Endothelial cell of umbilical vein (primary cell): Measurements from ENCODE around the gene AMD1.

Source experiments
- CTCF ChIP-seq, 2 donors: IDR thresholded peaks; 1 replicate in 1 of 2; 2 replicates in 1 of 2; pipeline ENCODE4 v1.5.1; 2011; ENCODE audit warnings: low read length in 2 of 2, mild to moderate bottlenecking in 2 of 2, moderate library complexity in 2 of 2, control low read depth in 1 of 2, inconsistent platforms in 1 of 2, low read depth in 1 of 2; ENCODE audit not compliant: insufficient read depth in 1 of 2; ENCODE audit errors: extremely low read depth in 1 of 2
- EZH2 ChIP-seq: IDR thresholded peaks from 2 replicates; pipeline ENCODE4 v1.6.1; 2012; ENCODE audit warnings: borderline replicate concordance, low read depth, mild to moderate bottlenecking, moderate library complexity, low read length, inconsistent platforms; ENCODE audit not compliant: severe bottlenecking
- FOS ChIP-seq: IDR thresholded peaks from 2 replicates; pipeline ENCODE4 v1.6.1; 2011; ENCODE audit warnings: mild to moderate bottlenecking, low read length, moderate library complexity, borderline replicate concordance; ENCODE audit not compliant: insufficient read depth
- GATA2 ChIP-seq: IDR thresholded peaks from 2 replicates; pipeline ENCODE4 v1.7.0; 2011; ENCODE audit warnings: low read depth, mild to moderate bottlenecking, moderate library complexity, mixed read lengths, low read length; ENCODE audit not compliant: insufficient read length, insufficient read depth
- JUN ChIP-seq: IDR thresholded peaks from 2 replicates; pipeline ENCODE4 v1.6.1; 2011; ENCODE audit warnings: borderline replicate concordance, low read depth; ENCODE audit not compliant: insufficient read length, insufficient read depth
- MYC ChIP-seq: IDR thresholded peaks from one replicate; pipeline ENCODE4 v1.6.1; 2011; ENCODE audit warnings: mild to moderate bottlenecking, low read depth, low read length
- POLR2A ChIP-seq: IDR thresholded peaks from 2 replicates; pipeline ENCODE4 v1.6.1; 2012; ENCODE audit warnings: low read depth, mild to moderate bottlenecking, control low read depth, low read length
- POLR2AphosphoS5 ChIP-seq: IDR thresholded peaks from 2 replicates; pipeline ENCODE4 v1.6.1; 2012; ENCODE audit warnings: low read depth, mild to moderate bottlenecking, control low read depth, low read length, moderate library complexity; ENCODE audit not compliant: insufficient read depth
- TF ChIP-seq, protein P1 (sequence below): IDR thresholded peaks from 2 replicates; pipeline ENCODE4 v1.6.1; 2011; ENCODE audit not compliant: insufficient read depth, insufficient read length

DNA sequence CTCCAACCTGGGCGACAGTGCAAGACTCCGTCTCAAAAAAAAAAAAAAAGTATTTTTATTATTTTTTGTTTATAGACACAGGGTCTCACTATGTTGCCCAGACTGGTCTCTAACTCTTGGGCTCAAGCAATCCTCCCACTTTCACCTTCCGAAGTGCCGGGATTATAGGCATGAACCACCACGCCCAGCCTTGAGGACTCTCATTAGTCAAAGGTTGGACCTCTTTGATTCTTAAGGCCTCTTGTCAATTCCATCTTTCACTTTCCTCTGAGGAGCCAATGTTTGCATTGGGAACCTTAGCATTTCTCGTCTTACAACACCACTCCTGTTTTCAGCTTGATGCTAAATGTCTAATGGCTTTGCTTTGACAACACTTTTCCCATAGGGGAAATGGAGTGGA lies 43.2 kb upstream of the AMD1 start:
- no peak for TF ChIP-seq POLR2AphosphoS5
- no peak for TF ChIP-seq CTCF (IDR thresholded peaks at IDR 0.05; ENCODE audit: extremely low read depth in 1 of 2, insufficient read depth in 1 of 2, low read depth in 1 of 2, low read length in 2 of 2)
- TF ChIP-seq, protein P1, sequence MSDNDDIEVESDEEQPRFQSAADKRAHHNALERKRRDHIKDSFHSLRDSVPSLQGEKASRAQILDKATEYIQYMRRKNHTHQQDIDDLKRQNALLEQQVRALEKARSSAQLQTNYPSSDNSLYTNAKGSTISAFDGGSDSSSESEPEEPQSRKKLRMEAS: no peak
- TF ChIP-seq EZH2: no peak
- no peak for TF ChIP-seq GATA2
- no peak for TF ChIP-seq POLR2A
- TF ChIP-seq MYC: no peak
- no peak for TF ChIP-seq JUN
- no peak for TF ChIP-seq FOS
